C4-2B (cell line): ENCODE results near the gene RAD50.

ENCODE experiments used
- CTCF ChIP-seq: fragments of 450-650 bp; conservative IDR thresholded peaks from 2 replicates; pipeline ENCODE4 v1.5.1; 2017; ENCODE audit warnings: mild to moderate bottlenecking
- ZFX ChIP-seq: fragments of 450-650 bp; IDR thresholded peaks from 2 replicates; pipeline ENCODE4 v1.6.1; 2017

GRCh38 chr5:132686193-132686592, 129.4 kb downstream of the RAD50 start:
- no peak for TF ChIP-seq CTCF
- TF ChIP-seq ZFX = no peak
